Lower leg skin (tissue), 3 donors: ENCODE data around the gene ZMIZ2.

Experiments used
- POLR2A ChIP-seq, 2 donors: fragments of 450-650 bp; IDR thresholded peaks; one replicate each; pipeline ENCODE4 v1.6.1; 2016 to 2017; ENCODE audit warnings: antibody characterized with exemption in 2 of 2, mild to moderate bottlenecking in 1 of 2, moderate library complexity in 1 of 2
- TF ChIP-seq, protein P1 (sequence below), 3 donors: fragments of 450-650 bp; IDR thresholded peaks; one replicate each; pipeline ENCODE4 v1.5.1; 2016; ENCODE audit warnings: antibody characterized with exemption in 3 of 3, mild to moderate bottlenecking in 3 of 3, moderate library complexity in 2 of 3

GRCh38 chr7:44716205-44716604, 32.4 kb upstream of the ZMIZ2 start:
- TF ChIP-seq, protein P1, sequence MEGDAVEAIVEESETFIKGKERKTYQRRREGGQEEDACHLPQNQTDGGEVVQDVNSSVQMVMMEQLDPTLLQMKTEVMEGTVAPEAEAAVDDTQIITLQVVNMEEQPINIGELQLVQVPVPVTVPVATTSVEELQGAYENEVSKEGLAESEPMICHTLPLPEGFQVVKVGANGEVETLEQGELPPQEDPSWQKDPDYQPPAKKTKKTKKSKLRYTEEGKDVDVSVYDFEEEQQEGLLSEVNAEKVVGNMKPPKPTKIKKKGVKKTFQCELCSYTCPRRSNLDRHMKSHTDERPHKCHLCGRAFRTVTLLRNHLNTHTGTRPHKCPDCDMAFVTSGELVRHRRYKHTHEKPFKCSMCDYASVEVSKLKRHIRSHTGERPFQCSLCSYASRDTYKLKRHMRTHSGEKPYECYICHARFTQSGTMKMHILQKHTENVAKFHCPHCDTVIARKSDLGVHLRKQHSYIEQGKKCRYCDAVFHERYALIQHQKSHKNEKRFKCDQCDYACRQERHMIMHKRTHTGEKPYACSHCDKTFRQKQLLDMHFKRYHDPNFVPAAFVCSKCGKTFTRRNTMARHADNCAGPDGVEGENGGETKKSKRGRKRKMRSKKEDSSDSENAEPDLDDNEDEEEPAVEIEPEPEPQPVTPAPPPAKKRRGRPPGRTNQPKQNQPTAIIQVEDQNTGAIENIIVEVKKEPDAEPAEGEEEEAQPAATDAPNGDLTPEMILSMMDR (IDR thresholded peaks at IDR 0.05), result no peak
- TF ChIP-seq POLR2A (IDR thresholded peaks at IDR 0.05), result no peak
